ENCODE data around the gene ZNF582. TPM values are rescaled to one million over a fixed set of nuclear protein-coding genes. Genes with fewer than 3 reads are reported as not detected.

ZNF582 gene
- total and polyA plus RNA-seq, 2 donors (not counting 1 experiment from before 2014, with no cell fraction given): 4.8 to 10.0 TPM

DNA sequence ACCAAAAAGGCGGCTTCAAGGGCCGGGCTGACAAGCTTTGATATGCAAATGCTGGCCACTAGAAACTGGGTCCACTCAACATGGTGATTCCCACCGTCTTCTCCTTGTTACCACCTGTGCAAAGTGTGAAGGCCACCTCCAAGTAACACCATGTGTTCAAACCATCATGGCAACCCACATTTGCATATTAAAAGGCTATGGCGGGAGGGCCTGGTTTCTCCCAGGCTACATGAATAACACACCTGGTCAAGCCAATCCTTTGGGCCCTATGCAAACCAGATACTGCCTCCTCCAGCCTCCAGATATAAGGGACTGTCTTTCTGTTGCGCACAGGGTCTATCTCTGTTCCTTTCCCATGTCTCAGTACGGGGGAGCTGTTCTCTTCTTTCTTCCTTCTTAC, 42.1 kb downstream of the ZNF582 start:
- no peak overlapping the region for H3K27ac ChIP-seq (ENCODE audit: low read length in 2 of 2)
- DNase-seq (no peak), ATAC-seq (ENCODE audit: low read depth) (no peak)
- no peaks in the 10 kb centered on the region for H3K4me1 ChIP-seq (ENCODE audit: control insufficient read depth in 2 of 2, insufficient read depth in 2 of 2, low read length in 2 of 2)
- 86% methylated on average over 6 of the region's 6 CpGs for WGBS (ENCODE audit: insufficient coverage)
- Mint-ChIP-seq H3K4me3 (no peak overlapping the region), H3K4me1 (peaks cover 2% of the 10 kb centered on the region), H3K9me3 (ENCODE audit: insufficient read depth) (no peaks in the 10 kb centered on the region), H3K27me3 (no peaks in the 10 kb centered on the region), H3K27ac (no peak overlapping the region)
- peaks cover 0 to 3% (median 0%) of the 10 kb centered on the region in 3 donors for H3K9me3 ChIP-seq (ENCODE audit: control extremely low read depth in 1 of 3, control insufficient read depth in 2 of 3, insufficient read depth in 1 of 3, low read length in 2 of 3)
- CTCF ChIA-PET: interaction anchor here (1.1 to 2.8 kb wide), 3 partner anchors 98 to 285 kb away, joined by 3 to 9 read pairs (median 7); no protein-coding TSS in a partner anchor
- no peak overlapping the region for H2AFZ ChIP-seq (ENCODE audit: insufficient read depth, low read depth, low read length, poor library complexity, severe bottlenecking)
- POLR2A ChIA-PET: no interaction called here
- no peaks in the 10 kb centered on the region for H3K79me2 ChIP-seq (ENCODE audit: control insufficient read depth, insufficient read depth, low read length)
- no peaks in the 10 kb centered on the region for H3K27me3 ChIP-seq (replicated peaks in 1 of 4; ENCODE audit: control extremely low read depth in 1 of 4, control insufficient read depth in 3 of 4, insufficient read depth in 4 of 4, low read length in 3 of 4)
- H3K9ac ChIP-seq (ENCODE audit: low read length): no peak overlapping the region
- TF ChIP-seq CTCF (IDR thresholded peaks at IDR 0.05): no peak
- TF ChIP-seq EZH2 (IDR thresholded peaks at IDR 0.05; ENCODE audit: borderline replicate concordance, insufficient read depth, low read depth, low read length, poor library complexity, severe bottlenecking): no peak
- H3K4me2 ChIP-seq (replicated peaks; ENCODE audit: low read depth, low read length, poor library complexity, severe bottlenecking): no peak overlapping the region
- intact Hi-C loops (cut with micrococcal nuclease): no loop called here
- H3K4me3 ChIP-seq (ENCODE audit: control extremely low read depth in 1 of 5, extremely low read depth in 1 of 5, insufficient read depth in 1 of 5, low read depth in 2 of 5, low read length in 4 of 5): no peak overlapping the region
- H4K20me1 ChIP-seq (ENCODE audit: control insufficient read depth, insufficient read depth, low read length, poor library complexity, severe bottlenecking): no peaks in the 10 kb centered on the region
- H3K36me3 ChIP-seq (replicated peaks in 1 of 2; ENCODE audit: control extremely low read depth in 1 of 2, control insufficient read depth in 1 of 2, extremely low read depth in 1 of 2, insufficient read depth in 2 of 2, low read length in 1 of 2): no peaks in the 10 kb centered on the region

DNA sequence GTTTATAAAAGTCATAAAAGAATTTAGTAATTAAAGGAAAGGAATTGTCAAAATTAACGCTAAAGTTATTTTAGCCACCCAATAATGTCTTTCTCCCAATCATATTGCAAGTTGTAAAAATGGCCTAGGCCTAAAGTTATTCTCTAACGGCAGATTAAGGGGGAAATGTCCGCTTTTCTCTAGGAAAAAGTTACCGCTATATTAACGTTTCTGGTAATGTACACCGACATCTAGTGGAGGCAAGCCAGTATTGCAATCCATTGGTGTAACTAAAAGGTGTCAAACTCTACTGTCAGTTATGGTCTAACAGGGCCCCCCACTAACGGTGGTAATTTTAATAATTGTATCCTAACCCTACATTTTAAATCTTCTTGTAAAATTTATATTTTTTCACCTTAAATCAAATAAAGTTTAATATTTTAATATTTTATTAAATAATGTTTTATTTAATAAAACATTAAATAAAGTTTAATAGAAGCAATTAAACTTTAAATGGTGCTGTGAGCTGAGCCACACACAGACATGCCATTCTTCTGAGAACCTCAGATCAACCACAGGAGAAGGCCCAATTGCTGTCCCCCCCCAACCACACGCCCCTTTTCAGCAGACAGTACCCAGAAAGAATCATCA, 42.8 kb downstream of the ZNF582 start:
- Histone ChIP-seq H3K27me3 (replicated peaks in 1 of 4; ENCODE audit: control extremely low read depth in 1 of 4, control insufficient read depth in 3 of 4, insufficient read depth in 4 of 4, low read length in 3 of 4) (no peaks in the 10 kb centered on the region), H3K36me3 (replicated peaks in 1 of 2; ENCODE audit: control extremely low read depth in 1 of 2, control insufficient read depth in 1 of 2, extremely low read depth in 1 of 2, insufficient read depth in 2 of 2, low read length in 1 of 2) (no peaks in the 10 kb centered on the region), H3K4me1 (ENCODE audit: control insufficient read depth in 2 of 2, insufficient read depth in 2 of 2, low read length in 2 of 2) (no peaks in the 10 kb centered on the region), H4K20me1 (ENCODE audit: control insufficient read depth, insufficient read depth, low read length, poor library complexity, severe bottlenecking) (no peaks in the 10 kb centered on the region), H3K79me2 (ENCODE audit: control insufficient read depth, insufficient read depth, low read length) (no peaks in the 10 kb centered on the region), H2AFZ (ENCODE audit: insufficient read depth, low read depth, low read length, poor library complexity, severe bottlenecking) (no peak overlapping the region), H3K4me3 (ENCODE audit: control extremely low read depth in 1 of 5, extremely low read depth in 1 of 5, insufficient read depth in 1 of 5, low read depth in 2 of 5, low read length in 4 of 5) (no peak overlapping the region), H3K27ac (ENCODE audit: low read length in 2 of 2) (no peak overlapping the region), H3K9me3 (ENCODE audit: control extremely low read depth in 1 of 3, control insufficient read depth in 2 of 3, insufficient read depth in 1 of 3, low read length in 2 of 3) (peaks cover 0 to 3% (median 0%) of the 10 kb centered on the region in 3 donors), H3K9ac (ENCODE audit: low read length) (no peak overlapping the region), H3K4me2 (replicated peaks; ENCODE audit: low read depth, low read length, poor library complexity, severe bottlenecking) (no peak overlapping the region)
- peak; percentile 99 for TF ChIP-seq CTCF (IDR thresholded peaks at IDR 0.05)
- TF ChIP-seq EZH2 (IDR thresholded peaks at IDR 0.05; ENCODE audit: borderline replicate concordance, insufficient read depth, low read depth, low read length, poor library complexity, severe bottlenecking): no peak
- ATAC-seq (ENCODE audit: low read depth): peak; percentile 56
- ChIA-PET POLR2A (no interaction called here), CTCF (interaction anchor here (0.5 to 2.5 kb wide), 4 partner anchors 11 to 285 kb away, joined by 4 to 16 read pairs (median 8); no protein-coding TSS in a partner anchor)
- Mint-ChIP-seq H3K27ac (no peak overlapping the region), H3K27me3 (no peaks in the 10 kb centered on the region), H3K4me1 (peaks cover 2% of the 10 kb centered on the region), H3K9me3 (ENCODE audit: insufficient read depth) (no peaks in the 10 kb centered on the region), H3K4me3 (no peak overlapping the region)
- 0% methylated on average over 4 of the region's 8 CpGs for WGBS (ENCODE audit: insufficient coverage)
- DNase-seq: peak; percentile 70
- intact Hi-C loops (cut with micrococcal nuclease): loop anchor here (1.0 kb wide), 2 partner anchors 274 to 284 kb away; no protein-coding TSS in a partner anchor

Data from B cell (primary cell).